CD4-positive, alpha-beta T cell (primary cell): ENCODE data around the gene BCAT1. TPM values are rescaled to one million over a fixed set of nuclear protein-coding genes. Genes with fewer than 3 reads are reported as not detected.

Source experiments
- ATAC-seq: fragments of 200-7000 bp; cut with Tn5 transposase; one replicate; pipeline ENCODE4 v1.10.0; 2022; ENCODE audit warnings: mild to moderate bottlenecking; ENCODE audit not compliant: poor library complexity
- CTCF ChIA-PET: fragments of 350-600 bp; sonication (Branson Sonifier 250); formaldehyde crosslinking; loops from one replicate; lab custom pipeline; 2021; ENCODE audit warnings: antibody characterized with exemption, inconsistent platforms; lab: Charles Lee
- POLR2A ChIA-PET: fragments of 350-600 bp; sonication (Branson Sonifier 250); formaldehyde crosslinking; loops from one replicate; lab custom pipeline; 2021; ENCODE audit warnings: antibody characterized with exemption, inconsistent platforms; lab: Charles Lee
- DNase-seq, 14 experiments: peaks; one replicate each; pipeline ENCODE4 v3.0.0-alpha.2; 2013 to 2020; ENCODE audit warnings: mixed read lengths in 2 of 14
- H3K27ac ChIP-seq, 2 donors: one replicate each; pipeline versions ENCODE4 v1.5.1 to v1.7.0; 2013; ENCODE audit warnings: low read length in 2 of 2, low read depth in 1 of 2, mild to moderate bottlenecking in 1 of 2
- H3K27me3 ChIP-seq, 2 experiments: 1 replicate in 1 of 2; 2 replicates in 1 of 2; pipeline versions ENCODE4 v1.6.1 to v1.7.0; 2013; ENCODE audit warnings: low read length in 2 of 2, control low read depth in 1 of 2, mild to moderate bottlenecking in 1 of 2, moderate library complexity in 1 of 2; ENCODE audit not compliant: insufficient read depth in 2 of 2, control insufficient read depth in 1 of 2
- H3K36me3 ChIP-seq: one replicate; pipeline ENCODE4 v1.6.1; 2013; ENCODE audit warnings: low read length, control low read depth; ENCODE audit not compliant: insufficient read depth
- H3K4me1 ChIP-seq: one replicate; pipeline ENCODE4 v1.6.1; 2013; ENCODE audit warnings: low read length, control low read depth; ENCODE audit not compliant: insufficient read depth
- H3K4me3 ChIP-seq: one replicate; pipeline ENCODE4 v1.5.1; 2013; ENCODE audit warnings: mild to moderate bottlenecking, low read length, moderate library complexity
- H3K9me3 ChIP-seq, 2 experiments: 1 replicate in 1 of 2; 2 replicates in 1 of 2; pipeline versions ENCODE4 v1.6.1 to v1.7.0; 2013; ENCODE audit warnings: low read length in 2 of 2, mild to moderate bottlenecking in 2 of 2, control low read depth in 1 of 2, moderate library complexity in 1 of 2; ENCODE audit not compliant: control insufficient read depth in 1 of 2, insufficient read depth in 1 of 2
- H3K27ac Mint-ChIP-seq: one replicate; pipeline ENCODE4 v1.8.0; 2020; ENCODE audit warnings: mixed read lengths
- H3K27me3 Mint-ChIP-seq: one replicate; pipeline ENCODE4 v1.8.0; 2021; ENCODE audit warnings: mixed read lengths
- H3K36me3 Mint-ChIP-seq: one replicate; pipeline ENCODE4 v1.8.0; 2021; ENCODE audit warnings: low read depth, mixed read lengths
- H3K4me1 Mint-ChIP-seq: one replicate; pipeline ENCODE4 v1.8.0; 2021; ENCODE audit warnings: low read depth, mixed read lengths
- H3K4me3 Mint-ChIP-seq: one replicate; pipeline ENCODE4 v1.8.0; 2020; ENCODE audit warnings: mild to moderate bottlenecking, mixed read lengths
- H3K9me3 Mint-ChIP-seq: one replicate; pipeline ENCODE4 v1.8.0; 2020; ENCODE audit warnings: mixed read lengths
- intact Hi-C, 2 experiments: fragments of 100-400 bp; cut with DNase I in 1 of 2; cut with micrococcal nuclease in 1 of 2; formaldehyde crosslinking; loops; one replicate each; pipeline versions ENCODE4 v1.15.1 to v1.9.0; 2023 to 2025; cut with DNase I, micrococcal nuclease
- total RNA-seq, 174 experiments: library from RNA in 2 of 174; stranded (reverse) in 2 of 174; gene quantifications; one replicate each; pipeline ENCODE4 v1.2.3 and lab custom pipeline; 2021 to 2026
- TF ChIP-seq, protein P1 (sequence below): fragments of 200-600 bp; IDR thresholded peaks from one replicate; pipeline ENCODE4 v1.8.0; 2022; ENCODE audit warnings: antibody characterized with exemption, mild to moderate bottlenecking

BCAT1 gene
- total RNA-seq, 2 experiments from 2014 or later = 0.34 to 0.91 TPM

DNA sequence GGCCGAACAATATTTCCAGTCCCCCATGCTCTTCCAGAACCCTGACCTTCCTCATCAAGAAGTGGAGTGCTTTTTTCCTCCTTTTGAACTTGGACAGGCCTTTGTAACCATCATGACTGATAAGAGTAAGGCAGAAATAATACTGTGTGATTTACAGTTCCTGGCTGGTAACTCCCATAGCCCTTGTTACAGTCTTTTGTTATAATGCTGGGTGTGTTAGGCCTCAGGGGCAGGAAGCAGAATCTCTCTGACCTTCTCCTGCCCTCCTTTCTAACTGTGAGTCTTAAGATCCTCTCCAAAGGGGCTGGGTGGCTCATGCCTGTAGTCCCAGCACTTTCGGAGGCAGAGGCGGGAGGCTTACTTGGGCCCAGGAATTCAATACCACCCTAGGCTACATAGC lies 59.5 kb downstream of the BCAT1 start:
- Histone ChIP-seq H3K4me1 (no peaks in the 10 kb centered on the region), H3K4me3 (no peak overlapping the region), H3K27me3 (no peaks in the 10 kb centered on the region), H3K27ac (no peak overlapping the region), H3K9me3 (no peaks in the 10 kb centered on the region), H3K36me3 (no peaks in the 10 kb centered on the region)
- ATAC-seq (no peak), DNase-seq (no peak)
- no peaks in the 10 kb centered on the region for H3K27me3 Mint-ChIP-seq
- POLR2A ChIA-PET = no interaction called here
- intact Hi-C loops = no loop called here
- no peak overlapping the region for H3K4me3 Mint-ChIP-seq
- CTCF ChIA-PET = no interaction called here
- TF ChIP-seq, protein P1, sequence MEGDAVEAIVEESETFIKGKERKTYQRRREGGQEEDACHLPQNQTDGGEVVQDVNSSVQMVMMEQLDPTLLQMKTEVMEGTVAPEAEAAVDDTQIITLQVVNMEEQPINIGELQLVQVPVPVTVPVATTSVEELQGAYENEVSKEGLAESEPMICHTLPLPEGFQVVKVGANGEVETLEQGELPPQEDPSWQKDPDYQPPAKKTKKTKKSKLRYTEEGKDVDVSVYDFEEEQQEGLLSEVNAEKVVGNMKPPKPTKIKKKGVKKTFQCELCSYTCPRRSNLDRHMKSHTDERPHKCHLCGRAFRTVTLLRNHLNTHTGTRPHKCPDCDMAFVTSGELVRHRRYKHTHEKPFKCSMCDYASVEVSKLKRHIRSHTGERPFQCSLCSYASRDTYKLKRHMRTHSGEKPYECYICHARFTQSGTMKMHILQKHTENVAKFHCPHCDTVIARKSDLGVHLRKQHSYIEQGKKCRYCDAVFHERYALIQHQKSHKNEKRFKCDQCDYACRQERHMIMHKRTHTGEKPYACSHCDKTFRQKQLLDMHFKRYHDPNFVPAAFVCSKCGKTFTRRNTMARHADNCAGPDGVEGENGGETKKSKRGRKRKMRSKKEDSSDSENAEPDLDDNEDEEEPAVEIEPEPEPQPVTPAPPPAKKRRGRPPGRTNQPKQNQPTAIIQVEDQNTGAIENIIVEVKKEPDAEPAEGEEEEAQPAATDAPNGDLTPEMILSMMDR = no peak
- H3K27ac Mint-ChIP-seq = no peak overlapping the region
- no peaks in the 10 kb centered on the region for H3K4me1 Mint-ChIP-seq
- H3K36me3 Mint-ChIP-seq = no peaks in the 10 kb centered on the region
- no peaks in the 10 kb centered on the region for H3K9me3 Mint-ChIP-seq

DNA sequence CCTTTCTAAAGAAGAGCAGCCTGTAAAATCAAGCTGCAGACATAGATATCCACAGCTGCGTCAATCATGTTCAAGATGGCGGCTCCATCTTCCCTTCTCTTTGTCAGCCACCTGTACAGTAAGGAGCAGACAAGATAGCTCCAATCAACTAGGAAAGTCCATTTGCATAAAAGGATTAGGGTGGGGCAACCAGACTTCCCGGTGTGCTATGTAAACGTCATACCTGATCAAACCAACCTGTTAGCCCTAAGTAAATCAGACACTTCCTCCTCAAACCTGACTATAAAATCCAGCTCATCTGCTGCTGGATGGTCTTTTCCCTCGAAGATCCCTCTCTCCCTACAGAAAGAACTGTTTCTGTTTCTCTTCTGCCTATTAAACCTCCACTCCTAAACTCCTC lies 60.1 kb downstream of the BCAT1 start:
- no peak overlapping the region for H3K4me3 ChIP-seq
- H3K27me3 ChIP-seq = no peaks in the 10 kb centered on the region
- POLR2A ChIA-PET = no interaction called here
- intact Hi-C loops = no loop called here
- H3K4me3 Mint-ChIP-seq = no peak overlapping the region
- H3K4me1 Mint-ChIP-seq = no peaks in the 10 kb centered on the region
- ATAC-seq = no peak
- H3K27ac Mint-ChIP-seq = no peak overlapping the region
- no peaks in the 10 kb centered on the region for H3K36me3 ChIP-seq
- H3K36me3 Mint-ChIP-seq = no peaks in the 10 kb centered on the region
- no peak overlapping the region for H3K27ac ChIP-seq
- no peaks in the 10 kb centered on the region for H3K9me3 Mint-ChIP-seq
- no peaks in the 10 kb centered on the region for H3K4me1 ChIP-seq
- H3K9me3 ChIP-seq = no peaks in the 10 kb centered on the region
- no peaks in the 10 kb centered on the region for H3K27me3 Mint-ChIP-seq
- no peak for DNase-seq
- TF ChIP-seq, protein P1 = no peak
- CTCF ChIA-PET = no interaction called here

DNA sequence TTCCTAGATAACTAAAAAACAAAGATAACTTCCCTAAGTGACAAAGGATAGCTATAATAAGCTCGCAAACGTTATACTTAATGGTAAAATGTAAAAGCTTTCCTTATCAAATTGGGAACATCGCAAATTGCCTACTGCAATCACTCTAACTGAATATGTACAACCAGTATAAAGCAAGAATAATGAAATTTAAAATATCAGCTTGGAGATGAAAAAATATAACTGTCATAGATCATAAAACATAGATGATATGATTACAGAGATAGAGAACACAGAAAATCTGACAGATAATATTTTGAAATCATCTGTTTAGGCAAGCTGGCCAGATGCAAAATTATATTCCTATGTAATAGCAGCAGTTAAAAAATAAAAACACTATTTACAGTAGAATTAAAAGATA lies 64.0 kb downstream of the BCAT1 start:
- no peak overlapping the region for H3K27ac Mint-ChIP-seq
- TF ChIP-seq, protein P1 = no peak
- intact Hi-C loops = no loop called here
- no peaks in the 10 kb centered on the region for H3K4me1 ChIP-seq
- H3K4me3 Mint-ChIP-seq = no peak overlapping the region
- CTCF ChIA-PET = no interaction called here
- H3K36me3 ChIP-seq = no peaks in the 10 kb centered on the region
- no peak overlapping the region for H3K4me3 ChIP-seq
- H3K27me3 ChIP-seq = no peaks in the 10 kb centered on the region
- H3K9me3 Mint-ChIP-seq = no peaks in the 10 kb centered on the region
- no peaks in the 10 kb centered on the region for H3K4me1 Mint-ChIP-seq
- no peaks in the 10 kb centered on the region for H3K27me3 Mint-ChIP-seq
- H3K36me3 Mint-ChIP-seq = no peaks in the 10 kb centered on the region
- POLR2A ChIA-PET = no interaction called here
- H3K27ac ChIP-seq = no peak overlapping the region
- ATAC-seq (no peak), DNase-seq (no peak)
- no peaks in the 10 kb centered on the region for H3K9me3 ChIP-seq
